ENCODE results near the gene PWWP2A. TPM values are rescaled to one million over a fixed set of nuclear protein-coding genes. Genes with fewer than 3 reads are reported as not detected.

The PWWP2A gene
- total RNA-seq, 1 experiment from 2014 or later: 34.4 TPM

DNA sequence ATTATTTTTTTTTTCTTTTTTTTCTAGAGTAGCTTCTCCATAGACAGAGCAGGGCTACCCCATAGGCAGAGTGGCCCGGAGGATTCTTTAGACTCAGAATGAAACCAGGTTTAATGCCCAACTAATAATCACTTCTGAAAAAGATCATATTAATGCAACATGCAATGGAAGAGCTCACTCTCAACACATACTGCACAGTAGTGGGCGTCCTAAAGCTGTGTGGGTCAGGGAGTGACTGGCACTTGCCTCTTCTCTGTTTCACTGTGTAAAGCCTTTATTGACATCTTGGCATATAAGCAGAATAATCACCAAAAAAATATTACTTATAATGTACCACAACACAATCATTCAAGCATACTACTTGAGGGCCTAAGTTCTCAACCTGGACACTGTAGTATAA, 11.1 kb downstream of the PWWP2A start:
- H3K36me3 ChIP-seq (ENCODE audit: control insufficient read depth, insufficient read depth, low read length): peaks cover 4% of the 10 kb centered on the region; the same call in 1 of the 2 replicates

DNA sequence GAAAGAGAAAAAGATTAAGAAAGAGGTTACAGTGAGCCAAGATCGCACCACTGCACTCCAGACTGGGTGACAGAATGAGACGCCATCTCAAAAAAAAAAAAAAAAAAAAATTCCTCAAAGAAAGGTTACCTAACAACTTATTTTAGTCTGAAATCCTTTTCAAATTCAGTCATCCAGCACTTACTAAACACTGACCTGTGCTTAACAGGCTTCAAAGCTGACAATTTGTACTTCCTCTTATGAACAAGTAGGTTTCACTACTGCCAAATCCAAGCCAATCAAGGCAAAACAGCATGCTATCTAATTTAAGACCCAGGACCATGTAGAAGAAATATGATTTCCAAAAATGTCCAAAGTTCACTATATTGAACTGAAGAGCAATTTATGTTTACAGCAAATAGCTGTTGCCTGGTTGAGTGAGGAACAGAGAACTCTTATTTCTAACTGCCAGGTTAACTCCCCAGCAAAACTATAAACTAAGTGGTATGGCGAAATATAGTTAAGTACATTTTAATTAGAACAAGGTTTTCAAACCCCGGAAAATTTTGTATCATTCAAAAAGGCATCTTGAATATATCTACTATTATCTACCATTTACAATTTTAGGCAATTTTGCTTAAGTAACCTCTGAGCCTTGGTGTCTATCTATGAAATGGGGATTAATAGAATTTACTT, 13.4 kb downstream of the PWWP2A start:
- intact Hi-C loops (cut with micrococcal nuclease; ENCODE audit: unreplicated experiment): no loop called here
- CTCF ChIA-PET: no interaction called here
- Histone ChIP-seq H3K4me3 (ENCODE audit: low read depth, low read length) (no peak overlapping the region), H3K9me3 (no peaks in the 10 kb centered on the region), H3K4me1 (no peaks in the 10 kb centered on the region), H3K36me3 (ENCODE audit: control insufficient read depth, insufficient read depth, low read length) (no peaks in the 10 kb centered on the region), H3K27me3 (replicated peaks; ENCODE audit: control insufficient read depth, insufficient read depth, low read length) (no peaks in the 10 kb centered on the region)
- H3K27me3 Mint-ChIP-seq (ENCODE audit: insufficient read depth, unreplicated experiment): no peaks in the 10 kb centered on the region
- no TSS peak for BruUV-seq (replicated peaks)
- POLR2A ChIA-PET: interaction anchor here (0.7 kb wide), 1 partner anchor 54 kb away, joined by 16 read pairs; no protein-coding TSS in a partner anchor
- H3K4me1 Mint-ChIP-seq (ENCODE audit: low read depth, unreplicated experiment): no peaks in the 10 kb centered on the region
- no peak for DNase-seq
- H3K9me3 Mint-ChIP-seq (ENCODE audit: unreplicated experiment): no peaks in the 10 kb centered on the region
- peaks cover 77% of the 10 kb centered on the region for H3K36me3 Mint-ChIP-seq (ENCODE audit: insufficient read depth, unreplicated experiment)
- H3K4me3 Mint-ChIP-seq (ENCODE audit: unreplicated experiment): no peak overlapping the region
- no peak overlapping the region for H3K27ac Mint-ChIP-seq (ENCODE audit: unreplicated experiment)
- TF ChIP-seq, protein P1, sequence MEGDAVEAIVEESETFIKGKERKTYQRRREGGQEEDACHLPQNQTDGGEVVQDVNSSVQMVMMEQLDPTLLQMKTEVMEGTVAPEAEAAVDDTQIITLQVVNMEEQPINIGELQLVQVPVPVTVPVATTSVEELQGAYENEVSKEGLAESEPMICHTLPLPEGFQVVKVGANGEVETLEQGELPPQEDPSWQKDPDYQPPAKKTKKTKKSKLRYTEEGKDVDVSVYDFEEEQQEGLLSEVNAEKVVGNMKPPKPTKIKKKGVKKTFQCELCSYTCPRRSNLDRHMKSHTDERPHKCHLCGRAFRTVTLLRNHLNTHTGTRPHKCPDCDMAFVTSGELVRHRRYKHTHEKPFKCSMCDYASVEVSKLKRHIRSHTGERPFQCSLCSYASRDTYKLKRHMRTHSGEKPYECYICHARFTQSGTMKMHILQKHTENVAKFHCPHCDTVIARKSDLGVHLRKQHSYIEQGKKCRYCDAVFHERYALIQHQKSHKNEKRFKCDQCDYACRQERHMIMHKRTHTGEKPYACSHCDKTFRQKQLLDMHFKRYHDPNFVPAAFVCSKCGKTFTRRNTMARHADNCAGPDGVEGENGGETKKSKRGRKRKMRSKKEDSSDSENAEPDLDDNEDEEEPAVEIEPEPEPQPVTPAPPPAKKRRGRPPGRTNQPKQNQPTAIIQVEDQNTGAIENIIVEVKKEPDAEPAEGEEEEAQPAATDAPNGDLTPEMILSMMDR (IDR thresholded peaks at IDR 0.05; ENCODE audit: insufficient read depth in 1 of 2, low read depth in 1 of 2, low read length in 1 of 2, severe bottlenecking in 1 of 2, unreplicated experiment in 1 of 2): no peak

More for the DNA sequence above, 11.1 kb downstream of the PWWP2A start:
- H3K27me3 Mint-ChIP-seq (ENCODE audit: insufficient read depth, unreplicated experiment): no peaks in the 10 kb centered on the region
- Histone ChIP-seq H3K27me3 (replicated peaks; ENCODE audit: control insufficient read depth, insufficient read depth, low read length) (no peaks in the 10 kb centered on the region), H3K4me1 (no peaks in the 10 kb centered on the region), H3K9me3 (no peaks in the 10 kb centered on the region), H3K4me3 (ENCODE audit: low read depth, low read length) (no peak overlapping the region)
- TF ChIP-seq, protein P1 (IDR thresholded peaks at IDR 0.05; ENCODE audit: insufficient read depth in 1 of 2, low read depth in 1 of 2, low read length in 1 of 2, severe bottlenecking in 1 of 2, unreplicated experiment in 1 of 2): no peak
- no peak overlapping the region for H3K27ac Mint-ChIP-seq (ENCODE audit: unreplicated experiment)
- intact Hi-C loops (cut with micrococcal nuclease; ENCODE audit: unreplicated experiment): no loop called here
- H3K4me1 Mint-ChIP-seq (ENCODE audit: low read depth, unreplicated experiment): no peaks in the 10 kb centered on the region
- DNase-seq: no peak
- POLR2A ChIA-PET: no interaction called here
- H3K4me3 Mint-ChIP-seq (ENCODE audit: unreplicated experiment): no peak overlapping the region
- peaks cover 88% of the 10 kb centered on the region for H3K36me3 Mint-ChIP-seq (ENCODE audit: insufficient read depth, unreplicated experiment)
- BruUV-seq (replicated peaks): no TSS peak
- H3K9me3 Mint-ChIP-seq (ENCODE audit: unreplicated experiment): no peaks in the 10 kb centered on the region
- CTCF ChIA-PET: no interaction called here

DNA sequence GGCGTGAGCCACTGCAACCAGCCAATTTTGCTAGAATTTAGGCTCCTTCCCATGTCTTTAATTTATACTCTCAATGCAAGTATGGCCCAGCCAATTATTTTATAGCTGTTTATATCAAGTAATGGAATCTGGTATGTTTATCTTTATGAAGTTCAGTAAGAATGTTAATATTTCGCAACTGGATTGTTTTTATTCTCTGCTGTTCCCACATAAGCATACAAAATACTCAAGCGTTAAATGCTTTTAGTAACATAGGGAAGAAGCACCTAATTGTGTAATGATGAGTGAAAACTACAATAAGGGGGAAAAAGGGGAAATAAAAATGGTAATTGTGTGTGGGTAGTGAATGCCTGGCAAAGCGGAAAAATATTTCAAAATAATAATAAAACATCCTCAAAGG, 21.3 kb downstream of the PWWP2A start:
- Histone ChIP-seq H3K36me3 (ENCODE audit: control insufficient read depth, insufficient read depth, low read length) (peaks cover 2% of the 10 kb centered on the region), H3K4me1 (no peaks in the 10 kb centered on the region), H3K27me3 (replicated peaks; ENCODE audit: control insufficient read depth, insufficient read depth, low read length) (no peaks in the 10 kb centered on the region), H3K4me3 (ENCODE audit: low read depth, low read length) (no peak overlapping the region), H3K9me3 (no peaks in the 10 kb centered on the region)
- Mint-ChIP-seq H3K27ac (ENCODE audit: unreplicated experiment) (no peak overlapping the region), H3K9me3 (ENCODE audit: unreplicated experiment) (no peaks in the 10 kb centered on the region), H3K4me1 (ENCODE audit: low read depth, unreplicated experiment) (no peaks in the 10 kb centered on the region), H3K4me3 (ENCODE audit: unreplicated experiment) (no peak overlapping the region), H3K27me3 (ENCODE audit: insufficient read depth, unreplicated experiment) (no peaks in the 10 kb centered on the region), H3K36me3 (ENCODE audit: insufficient read depth, unreplicated experiment) (peaks cover 44% of the 10 kb centered on the region)
- DNase-seq: no peak
- intact Hi-C loops (cut with micrococcal nuclease; ENCODE audit: unreplicated experiment): no loop called here
- CTCF ChIA-PET: no interaction called here
- POLR2A ChIA-PET: no interaction called here
- no TSS peak for BruUV-seq (replicated peaks)
- TF ChIP-seq, protein P1 (IDR thresholded peaks at IDR 0.05; ENCODE audit: insufficient read depth in 1 of 2, low read depth in 1 of 2, low read length in 1 of 2, severe bottlenecking in 1 of 2, unreplicated experiment in 1 of 2): no peak

Data from Caco-2 (cell line).